K562 (cell line): ENCODE results near the gene CBL. TPM values are rescaled to one million over a fixed set of nuclear protein-coding genes. Genes with fewer than 3 reads are reported as not detected.

Experiments
- BCOR ChIP-seq: fragments of 450-650 bp; IDR thresholded peaks from 2 replicates; pipeline ENCODE4 v1.6.1; 2016
- CSDE1 ChIP-seq, 2 experiments: fragments of 450-650 bp; IDR thresholded peaks; 2 replicates each; pipeline ENCODE4 v1.6.1; 2016; ENCODE audit warnings: mild to moderate bottlenecking in 1 of 2
- GMEB1 ChIP-seq: fragments of 250-450 bp; sonication (Bioruptor Pico); IDR thresholded peaks from 2 replicates; pipeline ENCODE4 v1.4.0; 2020; ENCODE audit warnings: mild to moderate bottlenecking
- PATZ1 ChIP-seq: fragments of 250-450 bp; sonication (Bioruptor Pico); IDR thresholded peaks from 2 replicates; pipeline ENCODE4 v1.5.0; 2020; ENCODE audit warnings: mild to moderate bottlenecking, borderline replicate concordance
- PTBP1 ChIP-seq: fragments of 200-400 bp; formaldehyde crosslinking; IDR thresholded peaks from 2 replicates; pipeline ENCODE4 v1.6.1; 2017; ENCODE audit warnings: low read depth, low read length
- RBM25 ChIP-seq: fragments of 200-400 bp; formaldehyde crosslinking; IDR thresholded peaks from 2 replicates; pipeline ENCODE4 v1.6.1; 2018; ENCODE audit warnings: low read length, low read depth, moderate library complexity; ENCODE audit not compliant: severe bottlenecking
- SIRT6 ChIP-seq: IDR thresholded peaks from one replicate; pipeline ENCODE4 v1.6.1; 2012; ENCODE audit warnings: low read depth, mild to moderate bottlenecking, control low read depth, inconsistent platforms, low read length, moderate library complexity
- TAF1 ChIP-seq: IDR thresholded peaks from 2 replicates; pipeline ENCODE4 v1.6.1; 2011; ENCODE audit warnings: mild to moderate bottlenecking, low read length, moderate library complexity; ENCODE audit not compliant: insufficient read depth, control insufficient read depth, severe bottlenecking; ENCODE audit errors: extremely low read depth
- TCF7L2 ChIP-seq: fragments of 150-350 bp; IDR thresholded peaks from 2 replicates; pipeline ENCODE4 v1.6.1; 2016; ENCODE audit warnings: low read depth, mild to moderate bottlenecking, low read length, moderate library complexity
- ZNF444 ChIP-seq: fragments of 250-450 bp; sonication (Bioruptor Pico); IDR thresholded peaks from 2 replicates; pipeline ENCODE4 v1.4.0; 2020; ENCODE audit warnings: mild to moderate bottlenecking, moderate library complexity
- polyA plus RNA-seq, 8 experiments: library from polyadenylated mRNA; depleted of rRNA in 4 of 8; stranded (reverse) in 5 of 8; unstranded in 3 of 8; fragments of >200 nt; fragmentation: Nextera tagmentation in 2 of 8; fragmentation: Illumina TruSeq in 1 of 8; extraction: Ambion mirVana in 2 of 8; extraction: Trizol in 1 of 8; gene quantifications; 2 replicates each; pipeline versions ENCODE4 v1.2.1 to v1.2.3, GENCODE V29; 2011 to 2014; ENCODE audit warnings: inconsistent platforms in 1 of 8, missing spikeins in 1 of 8
- total RNA-seq, 7 experiments: library from RNA; depleted of rRNA in 6 of 7; stranded (reverse); fragments of >200 nt in 6 of 7; fragmentation: Illumina TruSeq in 2 of 7; extraction: Trizol in 2 of 7; gene quantifications; 2 replicates each; pipeline versions ENCODE4 v1.2.1 to v1.2.3, GENCODE V29; 2011 to 2021; ENCODE audit warnings: low replicate concordance in 1 of 7
- TF ChIP-seq, protein P1 (sequence below): sonication (generic); formaldehyde crosslinking; IDR thresholded peaks from 2 replicates; pipeline ENCODE4 v1.8.0; 2023; ENCODE audit warnings: missing genetic modification reagents, mild to moderate bottlenecking, borderline replicate concordance

The CBL gene
- total and polyA plus RNA-seq, 9 of the 15 experiments (the other 6 are each of a cell fraction or from before 2014, with no cell fraction given) = 3.2 to 24.9 (median 9.9) TPM

DNA sequence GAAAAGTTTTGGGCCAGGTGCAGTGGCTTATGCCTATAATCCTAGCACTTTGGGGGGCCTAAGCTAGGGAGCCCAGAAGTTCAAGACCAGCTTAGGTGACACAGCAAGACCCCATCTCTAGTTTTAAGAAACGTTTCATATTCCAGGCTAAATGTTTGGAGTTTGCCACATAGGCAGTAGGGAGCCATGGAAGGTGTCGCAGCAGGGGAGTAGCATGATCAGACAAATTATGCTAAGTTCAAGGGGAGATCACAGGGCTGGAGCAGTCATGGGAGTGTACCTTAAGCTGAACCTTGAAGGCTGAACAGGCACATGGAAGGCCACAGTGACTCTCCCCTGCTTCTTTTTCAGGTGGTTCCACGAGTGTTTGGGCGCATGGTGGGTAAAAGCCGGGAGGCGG is 26.8 kb upstream of the CBL start (continued):
- TF ChIP-seq, protein P1, sequence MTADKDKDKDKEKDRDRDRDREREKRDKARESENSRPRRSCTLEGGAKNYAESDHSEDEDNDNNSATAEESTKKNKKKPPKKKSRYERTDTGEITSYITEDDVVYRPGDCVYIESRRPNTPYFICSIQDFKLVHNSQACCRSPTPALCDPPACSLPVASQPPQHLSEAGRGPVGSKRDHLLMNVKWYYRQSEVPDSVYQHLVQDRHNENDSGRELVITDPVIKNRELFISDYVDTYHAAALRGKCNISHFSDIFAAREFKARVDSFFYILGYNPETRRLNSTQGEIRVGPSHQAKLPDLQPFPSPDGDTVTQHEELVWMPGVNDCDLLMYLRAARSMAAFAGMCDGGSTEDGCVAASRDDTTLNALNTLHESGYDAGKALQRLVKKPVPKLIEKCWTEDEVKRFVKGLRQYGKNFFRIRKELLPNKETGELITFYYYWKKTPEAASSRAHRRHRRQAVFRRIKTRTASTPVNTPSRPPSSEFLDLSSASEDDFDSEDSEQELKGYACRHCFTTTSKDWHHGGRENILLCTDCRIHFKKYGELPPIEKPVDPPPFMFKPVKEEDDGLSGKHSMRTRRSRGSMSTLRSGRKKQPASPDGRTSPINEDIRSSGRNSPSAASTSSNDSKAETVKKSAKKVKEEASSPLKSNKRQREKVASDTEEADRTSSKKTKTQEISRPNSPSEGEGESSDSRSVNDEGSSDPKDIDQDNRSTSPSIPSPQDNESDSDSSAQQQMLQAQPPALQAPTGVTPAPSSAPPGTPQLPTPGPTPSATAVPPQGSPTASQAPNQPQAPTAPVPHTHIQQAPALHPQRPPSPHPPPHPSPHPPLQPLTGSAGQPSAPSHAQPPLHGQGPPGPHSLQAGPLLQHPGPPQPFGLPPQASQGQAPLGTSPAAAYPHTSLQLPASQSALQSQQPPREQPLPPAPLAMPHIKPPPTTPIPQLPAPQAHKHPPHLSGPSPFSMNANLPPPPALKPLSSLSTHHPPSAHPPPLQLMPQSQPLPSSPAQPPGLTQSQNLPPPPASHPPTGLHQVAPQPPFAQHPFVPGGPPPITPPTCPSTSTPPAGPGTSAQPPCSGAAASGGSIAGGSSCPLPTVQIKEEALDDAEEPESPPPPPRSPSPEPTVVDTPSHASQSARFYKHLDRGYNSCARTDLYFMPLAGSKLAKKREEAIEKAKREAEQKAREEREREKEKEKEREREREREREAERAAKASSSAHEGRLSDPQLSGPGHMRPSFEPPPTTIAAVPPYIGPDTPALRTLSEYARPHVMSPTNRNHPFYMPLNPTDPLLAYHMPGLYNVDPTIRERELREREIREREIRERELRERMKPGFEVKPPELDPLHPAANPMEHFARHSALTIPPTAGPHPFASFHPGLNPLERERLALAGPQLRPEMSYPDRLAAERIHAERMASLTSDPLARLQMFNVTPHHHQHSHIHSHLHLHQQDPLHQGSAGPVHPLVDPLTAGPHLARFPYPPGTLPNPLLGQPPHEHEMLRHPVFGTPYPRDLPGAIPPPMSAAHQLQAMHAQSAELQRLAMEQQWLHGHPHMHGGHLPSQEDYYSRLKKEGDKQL (CRISPR knock-in tag) = no peak
- TF ChIP-seq ZNF444 (CRISPR knock-in tag) = no peak
- no peak for TF ChIP-seq TAF1
- TF ChIP-seq TCF7L2 = no peak
- TF ChIP-seq RBM25 = peak; percentile 65
- no peak for TF ChIP-seq PATZ1 (CRISPR knock-in tag)
- TF ChIP-seq BCOR = peak; percentile 60; the same call in 1 of the 2 replicates
- 0 out of 2 replicates have a peak, but pooled peaks have one; percentile 21 for TF ChIP-seq PTBP1
- no peak for TF ChIP-seq GMEB1
- no peak for TF ChIP-seq SIRT6
- TF ChIP-seq CSDE1 (IDR thresholded peaks at IDR 0.05) = no peak
- TF ChIP-seq, all 486 proteins: peak for 4
